GM18873 (cell line): ENCODE measurements around the gene ZFHX3.

ENCODE experiments used
- ATAC-seq: cut with Tn5 transposase; IDR thresholded peaks from one replicate; pipeline ENCODE4 v1.9.1; 2021; ENCODE audit warnings: mild to moderate bottlenecking, moderate library complexity, moderate number of reproducible peaks; ENCODE audit not compliant: unreplicated experiment, low FRiP score

Gene ZFHX3

DNA sequence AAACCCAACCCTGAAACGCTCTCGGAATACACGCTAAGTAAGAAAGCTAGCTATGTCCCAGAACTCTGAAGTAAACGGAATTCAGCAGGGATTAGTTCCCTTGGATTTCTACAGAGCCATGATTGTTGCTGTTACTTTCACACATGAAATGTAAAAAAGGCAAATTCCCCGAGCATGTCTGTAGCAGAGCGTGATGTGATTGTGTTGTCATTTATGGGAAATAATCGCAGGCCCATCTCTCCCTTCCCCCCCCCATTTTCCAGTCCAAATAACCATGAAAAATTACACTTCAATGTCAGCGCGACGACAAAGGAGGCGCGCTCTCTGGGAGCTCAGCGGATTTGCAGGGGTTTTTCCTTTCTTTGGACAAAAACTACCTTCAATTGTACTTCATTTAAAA lies 209.0 kb downstream of the ZFHX3 start:
- no peak for ATAC-seq

DNA sequence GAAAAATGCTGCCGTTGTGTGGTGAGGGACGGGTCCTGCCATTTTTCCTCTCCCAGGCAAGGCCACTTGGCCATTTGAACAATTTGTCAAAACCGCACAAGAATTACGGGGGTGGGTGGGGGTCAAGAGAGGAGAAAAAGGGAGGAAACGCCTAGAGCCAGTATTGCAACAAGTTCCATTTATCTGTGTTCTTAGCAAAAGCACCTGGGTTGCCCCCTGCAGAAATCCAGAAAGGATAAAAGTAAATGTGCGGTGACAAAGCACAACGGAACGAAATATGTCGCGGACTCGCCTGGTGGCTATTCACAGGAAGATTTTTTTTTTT lies 209.4 kb downstream of the ZFHX3 start:
- ATAC-seq = no peak

DNA sequence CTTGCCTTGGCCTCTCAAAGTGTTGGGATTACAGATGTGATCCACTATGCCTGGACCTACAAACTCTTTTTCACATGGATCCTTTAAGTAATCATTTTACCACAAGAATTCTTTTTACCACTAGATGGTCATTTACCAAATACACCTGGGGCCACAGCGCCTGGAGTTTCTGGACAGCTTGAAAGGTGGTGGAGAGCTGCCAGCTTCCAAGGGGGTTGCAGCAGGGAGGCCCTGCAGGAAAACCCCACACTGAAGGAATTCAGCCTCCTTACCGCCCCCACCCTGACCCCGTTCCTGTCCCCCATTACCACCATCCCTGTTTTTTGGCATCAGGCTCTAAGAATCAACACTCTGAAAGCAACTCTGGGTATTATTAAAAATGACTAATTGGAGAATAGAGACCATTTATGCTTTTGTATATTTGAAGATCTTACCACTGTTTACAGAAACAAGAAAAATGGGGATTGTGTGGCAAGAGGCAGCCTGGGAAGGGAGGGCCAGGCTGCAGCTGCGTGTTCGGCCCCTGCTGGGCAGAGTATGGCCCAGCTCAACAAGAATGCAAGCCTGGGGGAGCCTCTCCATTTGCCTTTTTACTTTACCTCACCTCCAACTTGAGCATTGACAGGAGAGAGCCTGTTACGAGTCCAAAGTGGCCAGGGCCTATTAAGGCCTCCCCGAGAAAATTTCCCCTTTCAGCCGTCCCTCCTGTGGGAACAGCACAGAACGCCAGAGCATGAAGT lies 209.9 kb downstream of the ZFHX3 start:
- ATAC-seq = no peak

- no peak for ATAC-seq
Observed at GRCh38 chr16:72836985-72837384, 210.9 kb downstream of the ZFHX3 start.

GRCh38 chr16:72836181-72836580 lies 211.7 kb downstream of the ZFHX3 start:
- ATAC-seq = no peak

DNA sequence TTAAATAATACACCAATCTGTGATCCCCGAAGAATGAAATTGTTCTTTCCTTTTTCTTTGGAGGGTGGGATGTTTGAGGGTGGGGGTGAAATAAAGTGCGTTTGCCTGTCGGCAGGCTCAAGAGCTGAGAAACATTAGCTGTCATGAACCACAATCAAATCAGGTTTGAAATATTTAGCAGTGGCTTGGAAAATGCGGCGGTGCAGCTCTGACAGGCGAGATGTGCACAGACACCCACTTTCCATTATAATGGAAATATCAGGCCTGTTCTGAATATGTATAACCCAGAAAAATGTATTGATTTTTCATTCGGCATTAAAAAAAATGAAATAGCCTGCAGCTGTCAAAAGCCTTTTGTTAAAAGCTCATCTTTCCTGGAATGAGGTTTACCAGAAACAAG lies 212.8 kb downstream of the ZFHX3 start:
- ATAC-seq = no peak

DNA sequence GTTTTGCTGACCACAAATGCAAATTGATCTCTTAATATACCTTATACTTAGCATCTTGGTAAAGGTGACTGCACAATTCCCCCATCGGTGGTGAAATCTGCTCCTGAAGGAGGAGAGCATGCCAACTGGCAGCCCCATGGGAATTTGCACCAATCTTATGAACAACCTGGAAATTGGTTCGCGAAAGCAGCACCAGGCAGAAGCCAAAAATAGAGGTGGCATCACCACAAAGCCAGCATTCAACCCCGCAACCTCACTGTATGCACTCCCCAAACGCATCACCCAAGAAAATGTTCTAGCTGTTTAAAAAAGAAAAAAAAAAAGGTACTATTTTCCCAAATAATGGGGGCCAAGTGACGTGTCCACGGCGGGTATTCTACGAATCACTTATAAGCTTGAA lies 213.4 kb downstream of the ZFHX3 start:
- no peak for ATAC-seq

DNA sequence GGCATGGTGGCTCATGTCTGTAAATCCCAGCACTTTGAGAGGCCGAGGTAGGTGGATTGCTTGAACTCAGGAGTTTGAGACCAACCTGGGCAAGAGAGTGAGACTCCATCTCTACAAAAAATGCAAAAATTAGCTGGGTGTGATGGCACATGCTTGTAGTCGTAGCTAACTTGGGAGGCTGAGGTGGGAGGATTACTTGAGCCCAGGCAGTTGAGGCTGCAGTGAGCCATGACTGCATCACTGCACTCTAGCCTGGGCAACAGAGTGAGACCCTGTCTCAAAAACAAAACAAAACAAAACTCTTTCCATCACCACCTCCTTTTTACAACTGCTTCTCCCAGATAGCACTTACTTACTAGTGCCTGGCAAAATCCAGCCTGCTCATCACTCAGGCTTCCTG lies 214.0 kb downstream of the ZFHX3 start:
- ATAC-seq = no peak

DNA sequence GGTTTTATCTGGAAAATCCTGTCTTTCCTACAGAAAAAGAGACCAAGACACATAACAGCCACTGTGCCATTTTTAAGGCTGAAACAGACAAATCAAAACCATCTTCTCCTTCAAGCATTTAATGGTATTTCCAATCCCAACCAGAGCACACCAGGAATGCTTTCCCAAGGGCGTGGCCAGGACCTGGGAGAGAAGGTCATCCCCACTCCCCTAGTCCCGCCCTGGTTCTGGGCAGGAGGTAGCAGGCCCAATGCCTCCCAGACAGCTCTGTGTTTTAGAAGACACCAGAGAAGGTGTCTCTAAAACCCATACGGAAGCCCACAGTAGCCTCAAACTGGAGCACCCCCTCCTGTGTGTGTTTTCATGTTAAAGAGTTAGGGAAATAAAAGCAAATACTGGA lies 214.4 kb downstream of the ZFHX3 start:
- ATAC-seq = no peak

DNA sequence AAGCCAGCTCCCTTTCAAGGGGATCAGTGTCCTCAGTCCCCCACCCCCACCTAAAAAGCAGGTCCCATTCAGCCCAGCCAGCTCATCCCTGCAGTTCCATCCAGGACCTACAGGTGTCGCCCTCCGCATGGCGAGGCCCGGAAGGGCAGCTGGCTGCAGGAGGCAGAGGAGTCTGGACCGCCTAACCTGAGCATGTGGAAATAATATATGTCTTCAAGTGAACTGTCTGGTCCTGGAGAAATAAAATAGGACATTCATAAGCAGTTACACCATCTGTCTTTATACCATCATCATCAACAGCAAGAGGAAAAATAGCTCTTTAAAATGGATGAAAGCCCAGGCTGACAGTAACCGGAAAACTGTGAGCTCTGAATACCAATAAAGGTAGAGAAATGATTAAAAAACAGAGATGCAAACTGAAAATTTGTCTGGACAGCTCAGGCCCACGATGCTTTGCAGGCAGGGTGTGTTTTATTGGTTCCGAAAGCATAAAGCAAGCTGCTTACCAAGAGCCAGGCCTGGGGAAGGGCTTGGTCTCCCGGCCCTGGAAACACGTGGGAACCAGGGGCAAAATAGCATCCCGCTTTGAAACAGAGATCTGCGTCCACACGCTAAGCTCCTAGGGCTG lies 215.2 kb downstream of the ZFHX3 start:
- peak; percentile 69 for ATAC-seq

- no peak for ATAC-seq
Observed at GRCh38 chr16:72829846-72830775, 217.8 kb downstream of the ZFHX3 start.

- no peak for ATAC-seq
Observed at GRCh38 chr16:72827866-72828265, 220.1 kb downstream of the ZFHX3 start.

DNA sequence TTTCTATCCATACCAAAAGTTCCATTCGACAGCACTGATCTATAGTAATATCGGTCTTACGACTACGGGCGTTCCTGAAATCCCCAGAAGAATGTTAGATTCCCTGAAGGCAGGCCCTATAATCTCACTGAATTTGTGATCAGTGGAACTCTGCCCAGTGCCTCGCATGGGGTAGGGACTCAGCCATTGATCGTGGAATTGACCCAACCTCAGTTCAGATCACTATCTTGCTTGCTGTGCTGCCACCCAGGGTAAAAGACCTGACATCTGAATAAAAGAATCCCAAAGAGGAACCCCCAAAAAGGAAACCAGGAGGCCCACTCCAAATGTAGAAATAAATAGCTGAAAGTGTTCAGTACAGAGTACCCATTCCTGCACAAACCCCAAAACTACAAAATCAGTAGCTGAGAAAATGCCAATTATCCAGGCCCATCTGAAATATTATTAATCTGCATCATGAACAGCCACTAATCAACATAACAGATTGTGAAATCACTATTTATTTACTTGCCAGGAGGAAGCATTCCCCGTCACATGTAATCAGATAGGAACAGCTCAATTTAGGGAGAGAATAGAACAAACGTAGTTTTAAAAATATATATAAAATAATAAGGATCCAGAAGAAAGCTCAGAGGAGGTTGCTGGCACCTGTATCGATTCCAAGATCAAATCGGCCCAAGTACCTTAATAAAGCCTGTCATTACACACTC lies 221.9 kb downstream of the ZFHX3 start:
- no peak for ATAC-seq

- ATAC-seq = no peak
Observed at GRCh38 chr16:72824761-72825160, 223.2 kb downstream of the ZFHX3 start.

- no peak for ATAC-seq
Observed at GRCh38 chr16:72824027-72824426, 223.9 kb downstream of the ZFHX3 start.

GRCh38 chr16:72821185-72821950 lies 226.6 kb downstream of the ZFHX3 start:
- no peak for ATAC-seq

DNA sequence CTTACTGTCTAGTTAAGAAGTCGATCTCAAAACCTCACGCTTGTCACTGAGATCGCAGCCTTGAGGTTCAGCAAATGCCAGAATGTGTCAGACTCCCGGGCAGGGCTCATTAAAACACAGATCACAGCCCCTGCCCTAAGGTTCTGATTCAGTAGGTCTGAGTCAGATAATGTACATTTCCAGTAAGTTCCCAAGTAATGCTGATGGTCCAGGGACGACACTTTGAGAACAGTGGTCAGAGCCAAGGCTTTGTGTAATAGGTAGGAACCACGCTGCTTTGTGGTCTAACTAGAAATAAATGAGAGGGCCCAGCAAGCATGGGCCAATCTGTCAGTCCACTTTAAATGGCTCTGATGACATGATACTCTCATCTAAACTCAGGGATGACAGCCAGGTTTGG lies 228.6 kb downstream of the ZFHX3 start:
- no peak for ATAC-seq

DNA sequence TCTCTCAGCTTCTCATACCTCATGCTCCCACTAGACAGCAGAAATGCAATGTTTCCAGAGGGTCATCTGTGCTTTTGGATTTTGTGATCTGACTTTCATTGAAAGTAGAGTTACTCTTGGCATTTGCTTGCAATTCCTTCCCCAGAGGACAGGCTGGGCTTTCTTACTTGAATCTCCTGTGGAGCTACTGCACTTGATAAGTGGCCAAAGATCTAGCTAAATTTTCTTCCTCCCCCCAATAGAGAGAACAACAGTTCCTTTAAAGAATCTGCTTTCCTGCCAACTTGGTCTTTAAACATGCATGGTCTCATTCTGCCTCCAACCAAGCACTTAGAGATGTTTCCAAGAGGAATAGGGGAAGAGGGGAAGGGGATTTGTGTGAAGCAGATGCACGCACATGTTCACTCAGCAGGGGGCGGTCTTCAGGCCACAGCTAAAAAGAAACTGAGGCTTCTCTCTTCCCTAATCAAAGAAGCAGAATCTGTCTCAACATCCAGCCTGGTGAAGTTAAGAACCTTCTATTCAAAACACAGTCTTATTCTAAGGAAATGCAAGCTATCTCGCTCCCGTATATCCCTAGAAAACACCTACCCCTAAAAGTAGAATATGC lies 229.6 kb downstream of the ZFHX3 start:
- ATAC-seq = no peak
